ENCODE results near the gene BTBD3. TPM values are rescaled to one million over a fixed set of nuclear protein-coding genes. Genes with fewer than 3 reads are reported as not detected.
A peak's percentile ranks its signal among the peaks of the same experiment; 100 is the strongest.

BTBD3 gene
- total RNA-seq, 1 donor from 2014 or later: 134 TPM

GRCh38 chr20:11918391-11918845 is 725 bp downstream of the BTBD3 start:
- H3K27ac Mint-ChIP-seq (ENCODE audit: unreplicated experiment): peak overlapping the region; percentile 76
- TF ChIP-seq CTCF (conservative IDR thresholded peaks at IDR 0.05): no peak
- DNase-seq (ENCODE audit: low read depth, low spot score): no peak
- peaks cover 48% of the 10 kb centered on the region for H3K4me1 Mint-ChIP-seq
- H3K36me3 Mint-ChIP-seq (ENCODE audit: low read depth): peaks cover 10% of the 10 kb centered on the region
- no peaks in the 10 kb centered on the region for H3K9me3 Mint-ChIP-seq
- H3K27me3 Mint-ChIP-seq (ENCODE audit: low read depth): no peaks in the 10 kb centered on the region
- H3K4me3 Mint-ChIP-seq: no peak overlapping the region

- Mint-ChIP-seq H3K27ac (ENCODE audit: unreplicated experiment) (peak overlapping the region; percentile 68), H3K4me3 (no peak overlapping the region), H3K4me1 (peaks cover 48% of the 10 kb centered on the region), H3K27me3 (ENCODE audit: low read depth) (no peaks in the 10 kb centered on the region), H3K9me3 (no peaks in the 10 kb centered on the region), H3K36me3 (ENCODE audit: low read depth) (peaks cover 13% of the 10 kb centered on the region)
- DNase-seq (ENCODE audit: low read depth, low spot score): no peak
- TF ChIP-seq CTCF (conservative IDR thresholded peaks at IDR 0.05): no peak
Measured at GRCh38 chr20:11918981-11919380, 1.3 kb downstream of the BTBD3 start.

- no peaks in the 10 kb centered on the region for H3K27me3 Mint-ChIP-seq (ENCODE audit: low read depth)
- no peak for DNase-seq (ENCODE audit: low read depth, low spot score)
- no peak overlapping the region for H3K4me3 Mint-ChIP-seq
- H3K27ac Mint-ChIP-seq (ENCODE audit: unreplicated experiment): no peak overlapping the region
- no peaks in the 10 kb centered on the region for H3K9me3 Mint-ChIP-seq
- peaks cover 48% of the 10 kb centered on the region for H3K4me1 Mint-ChIP-seq
- peaks cover 13% of the 10 kb centered on the region for H3K36me3 Mint-ChIP-seq (ENCODE audit: low read depth)
- no peak for TF ChIP-seq CTCF (conservative IDR thresholded peaks at IDR 0.05)
Measured at GRCh38 chr20:11919581-11919980, 1.9 kb downstream of the BTBD3 start.

GRCh38 chr20:11920083-11920482 is 2.4 kb downstream of the BTBD3 start:
- no peak for TF ChIP-seq CTCF (conservative IDR thresholded peaks at IDR 0.05)
- DNase-seq (ENCODE audit: low read depth, low spot score): no peak
- Mint-ChIP-seq H3K4me3 (no peak overlapping the region), H3K4me1 (peaks cover 44% of the 10 kb centered on the region), H3K36me3 (ENCODE audit: low read depth) (peaks cover 17% of the 10 kb centered on the region), H3K9me3 (no peaks in the 10 kb centered on the region), H3K27ac (ENCODE audit: unreplicated experiment) (no peak overlapping the region), H3K27me3 (ENCODE audit: low read depth) (no peaks in the 10 kb centered on the region)

GRCh38 chr20:11921321-11921720 is 3.6 kb downstream of the BTBD3 start:
- no peaks in the 10 kb centered on the region for H3K27me3 Mint-ChIP-seq (ENCODE audit: low read depth)
- no peak for TF ChIP-seq CTCF (conservative IDR thresholded peaks at IDR 0.05)
- DNase-seq (ENCODE audit: low read depth, low spot score): no peak
- H3K4me3 Mint-ChIP-seq: no peak overlapping the region
- peaks cover 40% of the 10 kb centered on the region for H3K4me1 Mint-ChIP-seq
- H3K36me3 Mint-ChIP-seq (ENCODE audit: low read depth): peaks cover 20% of the 10 kb centered on the region
- no peaks in the 10 kb centered on the region for H3K9me3 Mint-ChIP-seq
- H3K27ac Mint-ChIP-seq (ENCODE audit: unreplicated experiment): no peak overlapping the region

- no peak for DNase-seq (ENCODE audit: low read depth, low spot score)
- no peak for TF ChIP-seq CTCF (conservative IDR thresholded peaks at IDR 0.05)
- Mint-ChIP-seq H3K9me3 (no peaks in the 10 kb centered on the region), H3K36me3 (ENCODE audit: low read depth) (peaks cover 31% of the 10 kb centered on the region), H3K27ac (ENCODE audit: unreplicated experiment) (no peak overlapping the region), H3K4me3 (no peak overlapping the region), H3K27me3 (ENCODE audit: low read depth) (no peaks in the 10 kb centered on the region), H3K4me1 (peaks cover 33% of the 10 kb centered on the region)
Measured at GRCh38 chr20:11922561-11922960, 4.9 kb downstream of the BTBD3 start.
